Renal cortex interstitium (tissue), 11 donors: ENCODE results near the gene IKBKG. TPM values are rescaled to one million over a fixed set of nuclear protein-coding genes. Genes with fewer than 3 reads are reported as not detected.
"Not testable (repeated sequence)": the region's sequence is repeated elsewhere in the genome, so short reads cannot be mapped to it uniquely, and the experiment has no call there.

Source experiments
- DNase-seq, 11 donors: peaks; one replicate each; pipeline ENCODE4 v3.0.0-alpha.2; 2013; ENCODE audit warnings: low read depth in 9 of 11, low spot score in 4 of 11; ENCODE audit errors: extremely low read depth in 1 of 11
- polyA plus RNA-seq, 3 donors: library from polyadenylated mRNA; unstranded; fragments of 120-200 nt; gene quantifications; one replicate each; pipeline ENCODE4 v1.2.1, GENCODE V29; 2013; ENCODE audit not compliant: insufficient read length in 3 of 3

Gene IKBKG
- polyA plus RNA-seq, 3 donors: 13.7 to 20.2 (median 19.5) TPM

DNA sequence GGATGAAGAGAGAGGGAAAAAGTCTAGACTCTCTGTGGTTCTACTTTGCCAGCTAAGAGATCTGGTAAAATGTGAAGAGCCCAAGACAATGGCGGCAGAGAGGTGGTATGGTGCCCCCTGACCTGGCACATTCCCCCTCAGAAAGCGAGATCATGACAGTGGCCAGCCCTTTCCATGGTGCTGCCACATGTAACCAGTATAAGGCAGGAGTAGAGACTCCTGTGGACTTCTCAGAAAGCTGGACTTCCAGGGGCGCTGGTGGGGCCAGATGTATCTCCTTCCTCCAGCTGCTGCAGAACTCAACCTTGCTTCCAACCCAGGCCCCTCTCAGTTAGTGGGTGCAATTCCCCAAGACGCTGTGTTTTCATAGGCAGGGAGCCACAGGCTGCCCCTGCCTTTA, 47.1 kb downstream of the IKBKG start:
- no peak for DNase-seq

DNA sequence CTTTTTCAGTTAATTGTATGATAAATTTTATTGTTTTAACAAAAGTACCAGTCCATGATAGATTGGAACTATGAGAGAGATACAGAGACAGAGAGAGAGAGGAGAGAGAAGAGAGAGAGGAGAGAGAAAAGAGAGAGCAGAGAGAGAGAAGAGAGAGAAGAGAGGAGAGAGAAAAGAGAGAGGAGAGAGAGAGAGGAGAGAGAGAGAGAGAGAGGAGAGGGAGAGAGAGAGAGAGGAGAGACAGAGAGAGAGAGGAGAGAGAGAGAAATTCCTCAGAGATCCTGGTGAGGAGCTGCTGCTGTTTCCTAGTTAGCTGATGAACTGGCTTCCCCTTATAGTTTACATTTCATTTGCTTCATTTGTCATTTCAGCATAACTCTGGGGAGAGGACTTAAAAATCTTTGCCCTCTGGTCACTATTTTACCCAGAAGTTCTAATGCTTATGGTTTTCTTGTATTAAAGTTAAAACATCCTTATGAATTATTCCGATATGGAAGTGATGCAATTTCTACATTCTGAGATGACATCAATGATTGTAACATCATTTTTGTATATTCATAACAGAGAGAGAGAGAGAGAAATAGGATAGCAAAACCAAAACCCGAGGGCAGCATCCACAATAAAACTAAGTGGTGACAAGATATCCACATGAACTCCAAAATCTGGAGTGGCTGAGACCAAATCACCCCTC, 48.3 kb downstream of the IKBKG start:
- DNase-seq: no peak

DNA sequence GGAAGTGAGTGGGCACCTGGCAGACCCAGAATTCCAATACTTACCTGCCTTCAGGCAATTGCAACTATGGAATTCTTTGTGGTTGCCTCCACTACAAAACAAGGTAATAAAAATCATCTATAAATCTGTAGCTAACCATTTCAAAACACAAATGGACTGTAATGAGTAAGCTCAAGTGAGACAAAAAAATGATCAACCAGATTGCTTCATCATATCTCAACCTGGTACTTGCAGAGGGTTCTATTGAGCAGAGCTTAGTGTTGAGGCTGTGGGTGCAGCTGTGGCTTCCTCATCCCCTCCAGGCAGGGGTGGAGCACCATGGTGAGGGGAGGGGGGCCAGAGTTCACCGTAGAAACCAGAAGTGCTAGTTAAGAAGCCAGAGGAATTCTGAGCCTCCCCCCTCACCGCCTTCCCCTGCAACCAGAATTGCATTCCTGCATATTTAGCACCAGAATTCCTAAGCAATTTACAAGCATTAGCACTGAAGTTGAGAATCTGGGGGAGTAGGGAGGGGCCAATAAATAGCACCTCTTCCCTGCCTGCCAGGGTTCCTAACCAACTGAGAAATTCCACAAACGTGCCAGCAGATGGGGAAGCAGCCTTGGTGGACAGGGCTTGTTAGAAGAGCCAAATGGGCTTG, 49.0 kb downstream of the IKBKG start:
- DNase-seq: peak in 10 of 11 donors; percentile 2 to 59 (median 24)

DNA sequence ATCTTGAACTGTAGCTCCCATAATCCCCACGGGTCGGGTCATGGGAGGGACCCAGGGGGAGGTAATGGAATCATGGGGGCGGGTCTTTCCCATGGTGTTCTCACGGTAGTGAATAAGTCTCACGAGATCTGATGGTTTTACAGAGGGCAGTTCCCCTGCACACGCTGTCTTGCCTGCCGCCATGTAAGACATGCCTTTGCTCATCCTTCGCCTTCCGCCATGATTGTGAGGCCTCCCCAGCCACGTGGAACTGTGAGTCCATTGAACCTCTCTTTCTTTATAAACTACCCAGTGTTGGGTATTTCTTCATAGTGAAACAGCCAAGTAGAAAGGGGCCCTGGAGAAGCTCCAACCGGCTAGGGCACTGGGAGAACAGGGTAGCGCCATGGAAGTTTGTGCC, 49.8 kb downstream of the IKBKG start:
- no peak for DNase-seq

DNA sequence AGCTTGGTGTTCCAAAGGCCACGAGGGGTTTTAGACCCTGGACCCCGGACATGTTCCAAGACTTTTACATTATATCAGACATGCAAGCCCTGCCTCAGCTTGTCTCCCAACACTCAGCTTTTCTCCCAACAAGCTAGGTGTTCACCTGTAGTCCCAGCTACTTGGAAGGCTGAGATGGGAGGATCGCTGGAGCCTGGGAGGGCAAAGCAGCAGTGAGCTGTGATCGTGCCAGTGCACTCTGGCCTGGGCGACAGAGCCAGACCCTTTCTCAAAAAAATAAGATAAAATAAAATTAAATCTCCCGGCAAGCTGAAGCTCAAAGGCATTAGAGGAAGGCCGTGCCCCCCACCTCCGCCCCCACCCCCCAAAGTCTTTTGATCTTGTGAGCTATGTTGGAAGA, 51.2 kb downstream of the IKBKG start:
- DNase-seq: no peak

DNA sequence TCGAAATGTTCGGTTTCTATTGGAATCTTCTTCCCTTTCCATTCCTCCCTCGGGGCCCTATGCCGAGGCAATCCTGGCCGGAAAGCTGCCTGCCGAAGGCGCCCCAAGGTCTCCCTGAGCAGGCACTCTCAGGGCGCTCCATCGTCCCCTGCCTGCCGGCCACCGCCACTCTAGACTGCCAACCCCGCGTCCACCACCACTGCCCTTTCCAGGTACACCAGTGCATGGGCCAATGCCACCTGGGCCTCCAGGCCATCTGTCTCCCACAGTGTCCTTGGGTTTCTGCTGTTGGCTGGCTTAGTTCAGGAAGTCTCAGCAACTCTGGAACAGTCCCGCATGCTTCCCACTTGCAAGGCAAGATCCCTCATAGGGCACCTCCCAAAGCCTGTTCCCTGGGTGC, 52.1 kb downstream of the IKBKG start:
- DNase-seq: no peak

DNA sequence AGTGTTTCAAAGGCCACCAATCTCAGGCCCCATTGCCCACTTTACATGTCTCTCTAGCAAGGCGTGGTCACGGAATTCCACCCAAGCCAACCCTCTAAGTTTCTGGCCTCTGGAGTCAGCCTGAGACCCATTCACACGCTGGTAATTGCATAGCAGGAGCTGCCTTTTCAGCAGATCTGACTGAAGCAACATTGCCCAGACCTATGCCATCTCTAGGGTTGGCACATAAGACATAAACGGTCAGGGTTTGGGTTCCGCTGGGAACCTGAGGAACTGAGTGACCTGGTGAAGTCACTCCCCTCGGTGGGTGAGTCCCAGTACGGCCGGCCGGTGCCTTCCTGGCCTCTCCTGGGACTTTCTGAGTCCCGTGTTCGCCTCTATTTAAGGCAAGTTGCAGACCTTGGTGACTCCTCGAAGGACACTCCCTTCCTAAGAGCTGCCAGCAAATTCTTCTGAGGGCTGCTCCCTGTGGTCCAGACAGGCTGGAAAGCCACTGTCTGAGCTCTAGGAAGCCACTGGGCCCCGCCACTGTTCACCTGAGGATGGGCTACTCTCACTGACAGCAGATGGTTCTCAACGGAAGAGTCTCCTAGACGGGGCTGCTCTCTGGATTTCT, 53.4 kb downstream of the IKBKG start:
- no peak for DNase-seq

DNA sequence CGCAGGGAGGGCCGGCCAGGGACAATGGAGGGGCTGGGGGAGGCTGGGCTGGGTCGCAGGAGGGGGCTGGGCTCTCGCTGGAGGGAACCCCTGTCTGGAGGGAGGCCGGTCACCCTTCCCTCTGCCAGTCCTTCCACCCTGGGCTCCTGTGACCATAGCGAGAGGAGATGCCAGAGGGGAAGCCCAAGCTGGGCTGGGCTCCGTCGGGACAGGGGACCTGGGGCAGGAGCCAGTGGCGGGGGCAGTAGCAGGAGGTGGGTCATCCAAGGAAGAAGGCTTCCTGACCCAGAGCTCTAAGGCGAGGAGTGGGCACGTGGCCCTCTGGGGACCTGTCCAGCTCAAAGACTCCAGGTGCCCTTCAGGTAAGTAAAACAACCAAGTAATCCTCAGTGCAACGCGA, 54.8 kb downstream of the IKBKG start:
- no peak for DNase-seq

DNA sequence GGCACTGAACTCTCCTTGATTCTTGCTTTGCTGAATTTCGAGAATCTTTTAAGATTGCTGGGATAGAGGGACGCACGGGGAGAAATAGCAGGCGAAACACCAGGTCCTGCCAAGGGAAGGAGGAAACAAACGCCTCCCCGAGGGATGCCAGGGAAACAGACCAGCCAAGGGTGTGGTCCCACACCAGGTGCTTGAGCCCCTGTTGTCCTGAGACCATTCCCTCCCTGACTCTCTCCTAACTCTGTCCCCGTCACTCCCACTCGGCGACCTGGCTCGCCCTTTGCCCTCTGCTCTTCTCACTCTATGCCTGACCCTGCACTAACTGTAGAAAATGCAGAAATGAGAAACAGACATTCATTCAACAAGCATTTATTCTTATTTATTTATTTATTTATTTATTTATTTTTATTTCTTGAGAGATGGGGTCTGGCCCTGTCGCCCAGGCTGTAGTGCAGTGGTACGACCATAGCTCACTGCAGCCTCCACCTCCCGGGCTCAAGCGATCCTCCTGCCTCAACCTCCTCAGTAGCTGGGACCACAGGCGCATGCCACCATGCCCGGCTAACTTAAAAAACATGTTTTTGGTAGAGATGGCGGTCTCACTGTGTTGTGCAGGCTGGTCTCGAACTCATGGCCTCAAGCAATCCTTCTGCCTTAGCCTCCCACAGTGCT, 55.5 kb downstream of the IKBKG start:
- no peak for DNase-seq

DNA sequence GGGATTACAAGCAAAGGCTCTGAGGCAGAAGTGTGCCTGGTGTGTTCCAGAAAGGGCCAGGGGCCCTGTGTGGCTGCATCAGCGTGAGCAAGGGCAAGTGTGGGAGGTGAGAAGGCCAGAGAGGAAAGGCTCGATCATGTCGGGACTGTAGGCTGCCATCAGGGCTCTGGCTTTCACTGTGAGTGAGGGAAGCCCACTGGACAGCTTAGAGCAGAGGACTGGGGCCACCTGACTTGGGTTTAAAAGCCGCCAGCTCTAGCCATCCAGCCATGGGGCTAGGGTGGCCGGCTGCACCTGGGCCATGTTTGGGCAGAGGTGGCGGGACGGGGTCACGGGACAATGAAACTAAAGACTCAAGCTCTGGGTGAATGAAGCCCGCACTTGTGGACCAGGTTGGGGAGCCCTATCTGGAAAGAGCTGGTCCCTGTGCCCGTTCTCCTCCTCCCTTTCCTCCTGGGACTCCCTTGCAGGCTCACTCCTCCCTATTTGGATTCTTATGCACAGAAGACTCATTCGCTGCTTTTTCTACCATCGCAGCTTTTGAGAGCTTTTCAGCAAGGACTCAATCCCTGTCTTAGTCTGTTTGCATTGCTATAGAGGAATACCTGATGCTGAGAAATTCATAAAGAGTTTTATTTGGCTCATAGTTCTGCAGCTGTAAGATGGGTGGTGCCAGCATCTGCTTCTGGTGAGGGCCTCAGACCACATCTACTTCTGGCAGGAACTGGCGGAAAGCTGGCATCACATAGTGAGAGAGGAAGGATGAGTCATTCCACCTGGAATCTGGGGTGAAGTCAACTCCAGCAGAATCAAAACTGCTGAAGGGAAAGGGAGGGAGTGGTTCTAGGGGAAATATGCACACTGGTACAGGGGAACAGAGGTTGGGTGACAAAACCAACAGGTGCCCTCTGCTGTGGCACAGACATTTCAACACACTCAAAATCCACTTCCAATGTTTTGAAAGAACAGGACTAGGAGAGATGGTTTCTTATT, 56.3 kb downstream of the IKBKG start:
- DNase-seq: no peak

DNA sequence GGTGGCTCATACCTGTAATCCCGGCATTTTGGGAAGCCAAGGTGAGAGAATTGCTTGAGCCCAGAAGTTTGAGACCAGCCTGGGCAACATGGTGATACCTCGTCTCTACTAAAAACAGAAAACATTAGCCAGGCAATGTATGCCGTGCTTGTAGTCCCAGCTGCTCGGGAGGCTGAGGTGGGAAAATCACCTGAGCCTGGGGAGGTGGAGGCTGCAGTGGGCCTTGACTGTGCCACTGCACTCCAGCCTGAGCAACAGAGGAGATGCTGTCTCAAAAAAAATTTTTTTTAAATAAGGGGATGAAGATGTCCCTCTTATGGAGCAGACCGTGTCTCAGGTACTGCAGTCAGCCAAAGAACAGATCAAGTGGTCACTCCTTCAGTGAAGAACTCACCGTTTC, 58.1 kb downstream of the IKBKG start:
- DNase-seq: no peak

DNA sequence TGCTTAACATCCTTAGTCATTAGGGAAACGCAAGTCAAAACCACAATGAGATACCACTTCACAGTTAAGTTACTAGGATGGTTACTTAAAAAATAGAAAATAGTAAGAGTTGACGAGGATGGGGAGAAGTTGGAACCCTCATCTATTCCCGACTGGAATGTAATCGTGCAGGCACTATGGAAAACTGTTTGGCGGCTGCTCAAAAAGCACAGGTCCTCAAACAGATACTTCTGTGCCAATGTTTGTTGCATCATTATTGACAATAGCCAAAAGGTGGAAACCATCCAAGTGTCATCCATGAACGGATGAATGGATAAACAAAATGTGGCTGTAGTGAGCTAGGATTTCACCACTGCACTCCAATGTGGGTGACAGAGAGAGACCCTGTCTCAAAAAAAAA, 60.0 kb downstream of the IKBKG start:
- DNase-seq: no peak

DNA sequence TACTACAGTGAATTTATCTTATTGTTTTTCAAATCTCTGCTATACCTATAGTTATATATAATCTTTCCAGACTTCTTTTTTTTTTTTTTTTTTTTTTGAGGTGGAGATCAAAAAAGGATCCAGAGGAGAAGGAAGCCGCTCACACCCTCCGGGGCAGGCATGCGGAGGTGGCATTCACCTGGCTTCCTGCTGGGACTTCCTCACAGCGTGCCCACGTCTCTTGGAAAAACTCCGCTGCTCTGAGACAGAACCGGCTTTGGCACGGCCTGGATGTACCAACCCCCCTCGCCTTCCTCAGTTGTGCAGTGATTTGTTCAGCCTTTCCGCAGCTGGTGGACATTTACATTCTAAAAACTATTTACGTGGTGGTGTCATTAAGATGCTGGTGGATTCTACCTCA, 60.6 kb downstream of the IKBKG start:
- not testable (repeated sequence) for DNase-seq

DNA sequence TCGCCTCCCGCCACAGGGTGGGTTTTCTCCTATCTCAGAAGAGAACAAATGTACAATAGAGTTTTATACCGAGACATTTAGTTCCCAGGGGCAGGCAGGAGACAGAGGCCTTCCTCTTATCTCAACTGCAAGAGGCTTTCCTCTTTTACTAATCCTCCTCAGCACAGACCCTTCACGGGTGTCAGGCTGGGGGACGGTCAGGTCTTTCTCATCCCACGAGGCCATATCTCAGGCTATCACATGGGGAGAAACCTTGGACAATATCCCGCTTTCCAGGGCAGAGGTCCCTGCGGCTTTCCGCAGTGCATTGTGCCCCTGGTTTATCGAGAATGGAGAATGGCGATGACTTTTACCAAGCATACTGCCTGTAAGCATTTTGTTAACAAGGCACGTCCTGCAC, 61.4 kb downstream of the IKBKG start:
- not testable (repeated sequence) for DNase-seq

DNA sequence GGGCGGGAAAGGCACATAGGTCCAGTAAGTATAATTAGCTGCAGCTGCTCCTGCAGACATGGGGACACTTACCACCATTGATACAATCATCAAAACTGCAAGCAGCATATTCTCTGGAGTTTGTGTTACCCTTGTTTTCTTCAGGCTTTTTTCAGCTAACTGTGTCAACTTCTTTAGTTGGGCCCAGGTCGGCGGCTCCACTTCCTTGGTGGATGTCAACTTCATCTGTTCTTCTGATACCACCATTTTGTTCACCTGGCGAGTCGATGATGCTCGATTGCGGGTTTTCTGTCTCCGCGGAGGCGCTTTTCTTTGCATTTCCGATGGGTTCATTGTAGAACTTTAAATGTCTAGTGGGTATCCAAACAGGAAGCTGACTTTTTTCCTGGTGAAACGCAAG, 63.7 kb downstream of the IKBKG start:
- not testable (repeated sequence) for DNase-seq

DNA sequence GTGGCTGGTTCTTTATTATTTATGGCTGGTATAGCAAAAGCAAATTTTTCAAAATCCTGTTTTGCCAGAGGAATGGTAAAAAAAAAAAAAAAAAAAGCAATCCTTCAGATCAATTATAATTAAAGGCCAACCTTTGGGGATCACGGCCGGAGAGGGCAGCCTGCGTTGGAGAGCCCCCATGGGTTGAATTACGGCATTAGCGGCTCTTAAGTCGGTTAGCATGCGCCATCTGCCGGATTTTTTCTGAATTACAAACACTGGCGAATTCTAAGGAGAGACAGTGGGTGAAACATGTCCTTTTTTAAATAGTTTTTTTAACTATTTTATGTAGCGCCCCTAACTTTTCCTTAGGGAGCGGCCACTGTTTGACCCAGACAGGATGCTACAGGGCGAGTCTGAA, 66.2 kb downstream of the IKBKG start:
- not testable (repeated sequence) for DNase-seq
